DMS 273 (cell line): ENCODE results near the gene FKBP1A.
"Not testable (repeated sequence)": the region's sequence is repeated elsewhere in the genome, so short reads cannot be mapped to it uniquely, and the experiment has no call there.

ENCODE experiments used
- DNase-seq: peaks from one replicate; lab custom pipeline; 2025; ENCODE audit not compliant: unreplicated experiment; lab: John Stamatoyannopoulos, UW

The FKBP1A gene

GRCh38 chr20:1417273-1417672, 24.4 kb upstream of the FKBP1A start:
- no peak for DNase-seq

- DNase-seq, result no peak
Observed at GRCh38 chr20:1415667-1416468, 23.0 kb upstream of the FKBP1A start.

GRCh38 chr20:1414982-1415381, 22.1 kb upstream of the FKBP1A start:
- DNase-seq, result no peak

- no peak for DNase-seq
Observed at GRCh38 chr20:1405801-1406200, 12.9 kb upstream of the FKBP1A start.

- no peak for DNase-seq
Observed at GRCh38 chr20:1403624-1404023, 10.8 kb upstream of the FKBP1A start.

GRCh38 chr20:1402149-1402548, 9.3 kb upstream of the FKBP1A start:
- DNase-seq, result no peak

- DNase-seq, result no peak
Observed at GRCh38 chr20:1401451-1401907, 8.6 kb upstream of the FKBP1A start.

- DNase-seq, result not testable (repeated sequence)
Observed at GRCh38 chr20:1399678-1400366, 7.0 kb upstream of the FKBP1A start.

- DNase-seq, result not testable (repeated sequence)
Observed at GRCh38 chr20:1398185-1398584, 5.3 kb upstream of the FKBP1A start.

- no peak for DNase-seq
Observed at GRCh38 chr20:1397710-1398109, 4.9 kb upstream of the FKBP1A start.

- no peak for DNase-seq
Observed at GRCh38 chr20:1396702-1397101, 3.8 kb upstream of the FKBP1A start.

- no peak for DNase-seq
Observed at GRCh38 chr20:1396264-1396663, 3.4 kb upstream of the FKBP1A start.

GRCh38 chr20:1394686-1395085, 1.8 kb upstream of the FKBP1A start:
- no peak for DNase-seq

- no peak for DNase-seq
Observed at GRCh38 chr20:1393507-1393882, 641 bp upstream of the FKBP1A start.

- DNase-seq, result no peak
Observed at GRCh38 chr20:1392443-1392692, 486 bp downstream of the FKBP1A start.

- DNase-seq, result peak; percentile 52
Observed at GRCh38 chr20:1391640-1392442, 1.0 kb downstream of the FKBP1A start.

GRCh38 chr20:1390581-1391403, 2.1 kb downstream of the FKBP1A start:
- DNase-seq, result peak; percentile 34

- DNase-seq, result no peak
Observed at GRCh38 chr20:1389703-1390580, 2.9 kb downstream of the FKBP1A start.

- no peak for DNase-seq
Observed at GRCh38 chr20:1388741-1389483, 3.9 kb downstream of the FKBP1A start.
